GM23338 (cell line): ENCODE data around the gene MINDY3. TPM values are rescaled to one million over a fixed set of nuclear protein-coding genes. Genes with fewer than 3 reads are reported as not detected.
"Not testable (repeated sequence)": the region's sequence is repeated elsewhere in the genome, so short reads cannot be mapped to it uniquely, and the experiment has no call there.

Experiments used
- ATAC-seq: fragments of 200-7000 bp; cut with Tn5 transposase; 3 replicates; pipeline ENCODE4 v1.9.1; 2020
- DNase-seq: peaks from one replicate; pipeline ENCODE4 v3.0.0-alpha.2; 2015; ENCODE audit warnings: low spot score
- H2AFZ ChIP-seq: fragments of 200-600 bp; sonication (generic); 2 replicates; pipeline ENCODE4 v1.8.0; 2016; ENCODE audit warnings: antibody characterized with exemption, mild to moderate bottlenecking, moderate library complexity
- H3F3A ChIP-seq: fragments of 200-600 bp; sonication (generic); replicated peaks from 2 replicates; pipeline ENCODE4 v1.8.0; 2017; ENCODE audit warnings: antibody characterized with exemption, mixed run types, low read depth
- H3K27ac ChIP-seq: fragments of 200-600 bp; sonication (generic); 2 replicates; pipeline ENCODE4 v1.6.1; 2016; ENCODE audit warnings: low read depth
- H3K27me3 ChIP-seq: fragments of 200-600 bp; sonication (generic); 2 replicates; pipeline ENCODE4 v1.8.0; 2016; ENCODE audit warnings: mild to moderate bottlenecking, mixed run types, moderate library complexity; ENCODE audit not compliant: insufficient read depth
- H3K36me3 ChIP-seq: fragments of 200-600 bp; sonication (generic); 2 replicates; pipeline ENCODE4 v1.8.0; 2016; ENCODE audit warnings: mild to moderate bottlenecking; ENCODE audit not compliant: insufficient read depth
- H3K4me1 ChIP-seq: fragments of 200-600 bp; sonication (generic); 2 replicates; pipeline ENCODE4 v1.8.0; 2016; ENCODE audit warnings: mild to moderate bottlenecking, moderate library complexity; ENCODE audit not compliant: insufficient read depth
- H3K4me2 ChIP-seq: fragments of 200-600 bp; sonication (generic); 2 replicates; pipeline ENCODE4 v1.7.1; 2017; ENCODE audit warnings: mixed run types
- H3K4me3 ChIP-seq: fragments of 200-600 bp; sonication (generic); 2 replicates; pipeline ENCODE4 v1.6.1; 2016; ENCODE audit warnings: mixed run types
- H3K79me2 ChIP-seq: fragments of 200-600 bp; sonication (generic); replicated peaks from 2 replicates; pipeline ENCODE4 v1.8.0; 2017; ENCODE audit warnings: mild to moderate bottlenecking; ENCODE audit not compliant: insufficient read depth
- H3K9me2 ChIP-seq: fragments of 200-600 bp; sonication (generic); 2 replicates; pipeline ENCODE4 v1.8.0; 2017; ENCODE audit not compliant: insufficient read depth
- H4K20me1 ChIP-seq: fragments of 200-600 bp; sonication (generic); replicated peaks from 2 replicates; pipeline ENCODE4 v1.8.0; 2017; ENCODE audit warnings: mild to moderate bottlenecking; ENCODE audit not compliant: insufficient read depth
- H3K27ac Mint-ChIP-seq: 2 replicates; pipeline ENCODE4 v1.8.0; 2020; ENCODE audit warnings: inconsistent platforms, mild to moderate bottlenecking, moderate library complexity, mixed read lengths
- H3K27me3 Mint-ChIP-seq: 3 replicates; pipeline ENCODE4 v1.8.0; 2022; ENCODE audit warnings: low read depth, mild to moderate bottlenecking, moderate library complexity, mixed read lengths, inconsistent platforms; ENCODE audit not compliant: insufficient read depth, poor library complexity
- H3K36me3 Mint-ChIP-seq: 3 replicates; pipeline ENCODE4 v1.8.0; 2021; ENCODE audit warnings: low read depth, mild to moderate bottlenecking, inconsistent platforms, moderate library complexity, mixed read lengths
- H3K4me1 Mint-ChIP-seq: 3 replicates; pipeline ENCODE4 v1.8.0; 2020; ENCODE audit warnings: mild to moderate bottlenecking, inconsistent platforms, mixed read lengths
- H3K4me3 Mint-ChIP-seq: 3 replicates; pipeline ENCODE4 v1.8.0; 2021; ENCODE audit warnings: moderate library complexity, mild to moderate bottlenecking, inconsistent platforms, mixed read lengths
- H3K9me3 Mint-ChIP-seq: 3 replicates; pipeline ENCODE4 v1.8.0; 2020; ENCODE audit warnings: moderate library complexity, mild to moderate bottlenecking, inconsistent platforms, mixed read lengths
- CREB1 ChIP-seq: fragments of 250-450 bp; sonication (Bioruptor Pico); IDR thresholded peaks from 2 replicates; pipeline ENCODE4 v1.5.0; 2020; ENCODE audit warnings: low read depth, mild to moderate bottlenecking, moderate library complexity
- ETS1 ChIP-seq: IDR thresholded peaks from 2 replicates; pipeline ENCODE4 v1.6.1; 2016; ENCODE audit warnings: antibody characterized with exemption
- EZH2 ChIP-seq: fragments of 200-600 bp; sonication (generic); IDR thresholded peaks from one replicate; pipeline ENCODE4 v1.8.0; 2017; ENCODE audit warnings: antibody characterized with exemption, mild to moderate bottlenecking, low read depth; ENCODE audit not compliant: unreplicated experiment
- STAT1 ChIP-seq: IDR thresholded peaks from one replicate; pipeline ENCODE4 v1.6.1; 2016; ENCODE audit warnings: antibody characterized with exemption; ENCODE audit not compliant: unreplicated experiment
- ZNF114 ChIP-seq: fragments of 250-450 bp; sonication (Bioruptor Pico); IDR thresholded peaks from 2 replicates; pipeline ENCODE4 v1.5.0; 2020; ENCODE audit warnings: mild to moderate bottlenecking, moderate library complexity
- ZNF331 ChIP-seq: fragments of 250-450 bp; sonication (Bioruptor Pico); IDR thresholded peaks from 2 replicates; pipeline ENCODE4 v1.5.0; 2020; ENCODE audit warnings: low read depth, mild to moderate bottlenecking, moderate library complexity
- polyA plus RNA-seq: library from polyadenylated mRNA; unstranded; fragments of >200 nt; fragmentation: Nextera tagmentation; extraction: Ambion mirVana; gene quantifications from 2 replicates; pipeline ENCODE4 v1.2.1, GENCODE V29; 2016
- total RNA-seq: library from RNA; depleted of rRNA; stranded (reverse); fragments of >200 nt; shearing (Covaris generic); gene quantifications from 2 replicates; pipeline ENCODE4 v1.2.3, GENCODE V29; 2014
- TF ChIP-seq, protein P1 (sequence below): fragments of 250-450 bp; sonication (Bioruptor Pico); IDR thresholded peaks from 2 replicates; pipeline ENCODE4 v1.5.0; 2020; ENCODE audit warnings: mild to moderate bottlenecking, moderate library complexity
- TF ChIP-seq, protein P2 (sequence below): IDR thresholded peaks from one replicate; pipeline ENCODE4 v1.6.1; 2018; ENCODE audit warnings: antibody characterized with exemption; ENCODE audit not compliant: unreplicated experiment
- TF ChIP-seq, protein P3 (sequence below), 2 experiments: fragments of 200-600 bp in 1 of 2; sonication (generic) in 1 of 2; conservative IDR thresholded peaks; 2 replicates each; pipeline versions ENCODE4 v1.5.1 to v1.6.1; 2016 to 2017; ENCODE audit warnings: antibody characterized with exemption in 2 of 2, low read depth in 2 of 2, mild to moderate bottlenecking in 2 of 2, moderate library complexity in 1 of 2

Gene MINDY3
- total and polyA plus RNA-seq, 2 experiments from 2014 or later, result 10.2 to 13.6 TPM

DNA sequence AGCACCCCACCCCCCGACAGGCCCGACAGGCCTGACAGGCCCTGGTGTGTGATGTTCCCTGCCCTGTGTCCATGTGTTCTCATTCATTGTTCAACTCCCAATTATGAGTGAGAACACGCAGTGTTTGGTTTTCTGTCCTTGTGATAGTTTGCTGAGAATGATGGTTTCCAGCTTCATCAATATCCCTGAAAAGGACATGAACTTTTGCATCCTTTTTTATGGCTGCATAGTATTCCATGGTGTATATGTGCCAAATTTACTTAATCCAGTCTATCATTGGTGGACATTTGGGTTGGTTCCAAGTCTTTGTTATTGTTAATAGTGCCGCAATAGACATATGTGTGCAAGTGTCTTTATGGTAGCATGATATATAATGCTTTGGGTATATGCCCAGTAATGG lies 12.3 kb upstream of the MINDY3 start:
- H3K4me3 ChIP-seq, H3K36me3 Mint-ChIP-seq, ATAC-seq, H3K4me1 ChIP-seq, H3K27ac ChIP-seq, H3K36me3 ChIP-seq, H3K79me2 ChIP-seq, H3K4me1 Mint-ChIP-seq, H3K4me2 ChIP-seq, DNase-seq, H3K27me3 Mint-ChIP-seq, H3K27ac Mint-ChIP-seq, H3K9me2 ChIP-seq, H3F3A ChIP-seq, H2AFZ ChIP-seq, H3K4me3 Mint-ChIP-seq, H4K20me1 ChIP-seq: not testable (repeated sequence)
- H3K9me3 Mint-ChIP-seq, result peaks cover 20% of the 10 kb centered on the region; the same call in 2 of the 3 replicates
- peaks cover 15% of the 10 kb centered on the region; the same call in 1 of the 2 replicates for H3K27me3 ChIP-seq

DNA sequence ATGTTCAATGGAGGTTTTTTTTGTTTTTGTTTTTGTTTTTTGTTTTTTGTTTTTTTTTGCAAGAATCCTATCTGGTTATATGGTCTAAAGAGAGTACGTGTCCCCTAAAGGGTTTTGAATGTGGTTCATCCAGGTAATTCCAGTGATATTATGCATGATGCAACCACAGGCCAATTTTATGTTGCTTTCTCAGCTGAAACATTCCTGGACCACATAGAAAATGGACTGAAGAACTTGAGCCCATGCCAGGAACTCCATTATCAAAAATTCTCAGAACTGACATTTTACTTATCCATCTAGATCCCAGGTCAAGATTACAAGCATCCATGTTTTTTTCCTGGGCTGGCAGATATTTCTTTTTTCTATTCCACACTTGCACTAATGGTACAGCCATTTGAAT lies 11.5 kb upstream of the MINDY3 start:
- TF ChIP-seq ZNF114 (CRISPR knock-in tag), result no peak
- TF ChIP-seq STAT1, result no peak
- no peak for TF ChIP-seq ETS1
- TF ChIP-seq, protein P1, sequence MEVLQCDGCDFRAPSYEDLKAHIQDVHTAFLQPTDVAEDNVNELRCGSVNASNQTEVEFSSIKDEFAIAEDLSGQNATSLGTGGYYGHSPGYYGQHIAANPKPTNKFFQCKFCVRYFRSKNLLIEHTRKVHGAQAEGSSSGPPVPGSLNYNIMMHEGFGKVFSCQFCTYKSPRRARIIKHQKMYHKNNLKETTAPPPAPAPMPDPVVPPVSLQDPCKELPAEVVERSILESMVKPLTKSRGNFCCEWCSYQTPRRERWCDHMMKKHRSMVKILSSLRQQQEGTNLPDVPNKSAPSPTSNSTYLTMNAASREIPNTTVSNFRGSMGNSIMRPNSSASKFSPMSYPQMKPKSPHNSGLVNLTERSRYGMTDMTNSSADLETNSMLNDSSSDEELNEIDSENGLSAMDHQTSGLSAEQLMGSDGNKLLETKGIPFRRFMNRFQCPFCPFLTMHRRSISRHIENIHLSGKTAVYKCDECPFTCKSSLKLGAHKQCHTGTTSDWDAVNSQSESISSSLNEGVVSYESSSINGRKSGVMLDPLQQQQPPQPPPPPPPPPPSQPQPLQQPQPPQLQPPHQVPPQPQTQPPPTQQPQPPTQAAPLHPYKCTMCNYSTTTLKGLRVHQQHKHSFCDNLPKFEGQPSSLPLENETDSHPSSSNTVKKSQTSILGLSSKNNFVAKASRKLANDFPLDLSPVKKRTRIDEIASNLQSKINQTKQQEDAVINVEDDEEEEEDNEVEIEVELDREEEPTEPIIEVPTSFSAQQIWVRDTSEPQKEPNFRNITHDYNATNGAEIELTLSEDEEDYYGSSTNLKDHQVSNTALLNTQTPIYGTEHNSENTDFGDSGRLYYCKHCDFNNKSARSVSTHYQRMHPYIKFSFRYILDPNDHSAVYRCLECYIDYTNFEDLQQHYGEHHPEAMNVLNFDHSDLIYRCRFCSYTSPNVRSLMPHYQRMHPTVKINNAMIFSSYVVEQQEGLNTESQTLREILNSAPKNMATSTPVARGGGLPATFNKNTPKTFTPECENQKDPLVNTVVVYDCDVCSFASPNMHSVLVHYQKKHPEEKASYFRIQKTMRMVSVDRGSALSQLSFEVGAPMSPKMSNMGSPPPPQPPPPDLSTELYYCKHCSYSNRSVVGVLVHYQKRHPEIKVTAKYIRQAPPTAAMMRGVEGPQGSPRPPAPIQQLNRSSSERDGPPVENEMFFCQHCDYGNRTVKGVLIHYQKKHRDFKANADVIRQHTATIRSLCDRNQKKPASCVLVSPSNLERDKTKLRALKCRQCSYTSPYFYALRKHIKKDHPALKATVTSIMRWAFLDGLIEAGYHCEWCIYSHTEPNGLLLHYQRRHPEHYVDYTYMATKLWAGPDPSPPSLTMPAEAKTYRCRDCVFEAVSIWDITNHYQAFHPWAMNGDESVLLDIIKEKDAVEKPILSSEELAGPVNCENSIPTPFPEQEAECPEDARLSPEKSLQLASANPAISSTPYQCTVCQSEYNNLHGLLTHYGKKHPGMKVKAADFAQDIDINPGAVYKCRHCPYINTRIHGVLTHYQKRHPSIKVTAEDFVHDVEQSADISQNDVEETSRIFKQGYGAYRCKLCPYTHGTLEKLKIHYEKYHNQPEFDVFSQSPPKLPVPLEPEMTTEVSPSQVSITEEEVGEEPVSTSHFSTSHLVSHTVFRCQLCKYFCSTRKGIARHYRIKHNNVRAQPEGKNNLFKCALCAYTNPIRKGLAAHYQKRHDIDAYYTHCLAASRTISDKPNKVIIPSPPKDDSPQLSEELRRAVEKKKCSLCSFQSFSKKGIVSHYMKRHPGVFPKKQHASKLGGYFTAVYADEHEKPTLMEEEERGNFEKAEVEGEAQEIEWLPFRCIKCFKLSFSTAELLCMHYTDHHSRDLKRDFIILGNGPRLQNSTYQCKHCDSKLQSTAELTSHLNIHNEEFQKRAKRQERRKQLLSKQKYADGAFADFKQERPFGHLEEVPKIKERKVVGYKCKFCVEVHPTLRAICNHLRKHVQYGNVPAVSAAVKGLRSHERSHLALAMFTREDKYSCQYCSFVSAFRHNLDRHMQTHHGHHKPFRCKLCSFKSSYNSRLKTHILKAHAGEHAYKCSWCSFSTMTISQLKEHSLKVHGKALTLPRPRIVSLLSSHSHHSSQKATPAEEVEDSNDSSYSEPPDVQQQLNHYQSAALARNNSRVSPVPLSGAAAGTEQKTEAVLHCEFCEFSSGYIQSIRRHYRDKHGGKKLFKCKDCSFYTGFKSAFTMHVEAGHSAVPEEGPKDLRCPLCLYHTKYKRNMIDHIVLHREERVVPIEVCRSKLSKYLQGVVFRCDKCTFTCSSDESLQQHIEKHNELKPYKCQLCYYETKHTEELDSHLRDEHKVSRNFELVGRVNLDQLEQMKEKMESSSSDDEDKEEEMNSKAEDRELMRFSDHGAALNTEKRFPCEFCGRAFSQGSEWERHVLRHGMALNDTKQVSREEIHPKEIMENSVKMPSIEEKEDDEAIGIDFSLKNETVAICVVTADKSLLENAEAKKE (CRISPR knock-in tag), result no peak
- TF ChIP-seq, protein P2, sequence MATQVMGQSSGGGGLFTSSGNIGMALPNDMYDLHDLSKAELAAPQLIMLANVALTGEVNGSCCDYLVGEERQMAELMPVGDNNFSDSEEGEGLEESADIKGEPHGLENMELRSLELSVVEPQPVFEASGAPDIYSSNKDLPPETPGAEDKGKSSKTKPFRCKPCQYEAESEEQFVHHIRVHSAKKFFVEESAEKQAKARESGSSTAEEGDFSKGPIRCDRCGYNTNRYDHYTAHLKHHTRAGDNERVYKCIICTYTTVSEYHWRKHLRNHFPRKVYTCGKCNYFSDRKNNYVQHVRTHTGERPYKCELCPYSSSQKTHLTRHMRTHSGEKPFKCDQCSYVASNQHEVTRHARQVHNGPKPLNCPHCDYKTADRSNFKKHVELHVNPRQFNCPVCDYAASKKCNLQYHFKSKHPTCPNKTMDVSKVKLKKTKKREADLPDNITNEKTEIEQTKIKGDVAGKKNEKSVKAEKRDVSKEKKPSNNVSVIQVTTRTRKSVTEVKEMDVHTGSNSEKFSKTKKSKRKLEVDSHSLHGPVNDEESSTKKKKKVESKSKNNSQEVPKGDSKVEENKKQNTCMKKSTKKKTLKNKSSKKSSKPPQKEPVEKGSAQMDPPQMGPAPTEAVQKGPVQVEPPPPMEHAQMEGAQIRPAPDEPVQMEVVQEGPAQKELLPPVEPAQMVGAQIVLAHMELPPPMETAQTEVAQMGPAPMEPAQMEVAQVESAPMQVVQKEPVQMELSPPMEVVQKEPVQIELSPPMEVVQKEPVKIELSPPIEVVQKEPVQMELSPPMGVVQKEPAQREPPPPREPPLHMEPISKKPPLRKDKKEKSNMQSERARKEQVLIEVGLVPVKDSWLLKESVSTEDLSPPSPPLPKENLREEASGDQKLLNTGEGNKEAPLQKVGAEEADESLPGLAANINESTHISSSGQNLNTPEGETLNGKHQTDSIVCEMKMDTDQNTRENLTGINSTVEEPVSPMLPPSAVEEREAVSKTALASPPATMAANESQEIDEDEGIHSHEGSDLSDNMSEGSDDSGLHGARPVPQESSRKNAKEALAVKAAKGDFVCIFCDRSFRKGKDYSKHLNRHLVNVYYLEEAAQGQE, result no peak
- TF ChIP-seq, protein P3, sequence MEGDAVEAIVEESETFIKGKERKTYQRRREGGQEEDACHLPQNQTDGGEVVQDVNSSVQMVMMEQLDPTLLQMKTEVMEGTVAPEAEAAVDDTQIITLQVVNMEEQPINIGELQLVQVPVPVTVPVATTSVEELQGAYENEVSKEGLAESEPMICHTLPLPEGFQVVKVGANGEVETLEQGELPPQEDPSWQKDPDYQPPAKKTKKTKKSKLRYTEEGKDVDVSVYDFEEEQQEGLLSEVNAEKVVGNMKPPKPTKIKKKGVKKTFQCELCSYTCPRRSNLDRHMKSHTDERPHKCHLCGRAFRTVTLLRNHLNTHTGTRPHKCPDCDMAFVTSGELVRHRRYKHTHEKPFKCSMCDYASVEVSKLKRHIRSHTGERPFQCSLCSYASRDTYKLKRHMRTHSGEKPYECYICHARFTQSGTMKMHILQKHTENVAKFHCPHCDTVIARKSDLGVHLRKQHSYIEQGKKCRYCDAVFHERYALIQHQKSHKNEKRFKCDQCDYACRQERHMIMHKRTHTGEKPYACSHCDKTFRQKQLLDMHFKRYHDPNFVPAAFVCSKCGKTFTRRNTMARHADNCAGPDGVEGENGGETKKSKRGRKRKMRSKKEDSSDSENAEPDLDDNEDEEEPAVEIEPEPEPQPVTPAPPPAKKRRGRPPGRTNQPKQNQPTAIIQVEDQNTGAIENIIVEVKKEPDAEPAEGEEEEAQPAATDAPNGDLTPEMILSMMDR (conservative IDR thresholded peaks at IDR 0.05; ENCODE audit: low read depth in 2 of 2), result no peak
- no peak for TF ChIP-seq EZH2
- TF ChIP-seq CREB1, result no peak
- no peak for TF ChIP-seq ZNF331 (CRISPR knock-in tag)
- Mint-ChIP-seq H3K36me3 (0 out of 3 replicates have a peak, but pooled peaks cover 2% of the 10 kb centered on the region), H3K27ac (no peak overlapping the region), H3K4me1 (no peaks in the 10 kb centered on the region), H3K4me3 (no peak overlapping the region), H3K9me3 (peaks cover 17% of the 10 kb centered on the region; the same call in 2 of the 3 replicates), H3K27me3 (peaks cover 3% of the 10 kb centered on the region)
- no peaks in the 10 kb centered on the region for H3K36me3 ChIP-seq
- H3K79me2 ChIP-seq, result no peaks in the 10 kb centered on the region
- H3F3A ChIP-seq, result no peaks in the 10 kb centered on the region
- H3K4me1 ChIP-seq, result no peaks in the 10 kb centered on the region
- H3K27ac ChIP-seq, result no peak overlapping the region
- H3K27me3 ChIP-seq, result peaks cover 23% of the 10 kb centered on the region
- H3K4me2 ChIP-seq, result no peak overlapping the region
- DNase-seq (no peak), ATAC-seq (no peak)
- no peaks in the 10 kb centered on the region; the same call in 1 of the 2 replicates for H3K9me2 ChIP-seq
- H3K4me3 ChIP-seq, result no peak overlapping the region
- H2AFZ ChIP-seq, result no peak overlapping the region
- H4K20me1 ChIP-seq, result no peaks in the 10 kb centered on the region
